ENCODE results near the gene KLHDC10.
A peak's percentile ranks its signal among the peaks of the same experiment; 100 is the strongest.
"Not testable (repeated sequence)": the region's sequence is repeated elsewhere in the genome, so short reads cannot be mapped to it uniquely, and the experiment has no call there.

KLHDC10 gene, protein sequence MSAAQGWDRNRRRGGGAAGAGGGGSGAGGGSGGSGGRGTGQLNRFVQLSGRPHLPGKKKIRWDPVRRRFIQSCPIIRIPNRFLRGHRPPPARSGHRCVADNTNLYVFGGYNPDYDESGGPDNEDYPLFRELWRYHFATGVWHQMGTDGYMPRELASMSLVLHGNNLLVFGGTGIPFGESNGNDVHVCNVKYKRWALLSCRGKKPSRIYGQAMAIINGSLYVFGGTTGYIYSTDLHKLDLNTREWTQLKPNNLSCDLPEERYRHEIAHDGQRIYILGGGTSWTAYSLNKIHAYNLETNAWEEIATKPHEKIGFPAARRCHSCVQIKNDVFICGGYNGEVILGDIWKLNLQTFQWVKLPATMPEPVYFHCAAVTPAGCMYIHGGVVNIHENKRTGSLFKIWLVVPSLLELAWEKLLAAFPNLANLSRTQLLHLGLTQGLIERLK

DNA sequence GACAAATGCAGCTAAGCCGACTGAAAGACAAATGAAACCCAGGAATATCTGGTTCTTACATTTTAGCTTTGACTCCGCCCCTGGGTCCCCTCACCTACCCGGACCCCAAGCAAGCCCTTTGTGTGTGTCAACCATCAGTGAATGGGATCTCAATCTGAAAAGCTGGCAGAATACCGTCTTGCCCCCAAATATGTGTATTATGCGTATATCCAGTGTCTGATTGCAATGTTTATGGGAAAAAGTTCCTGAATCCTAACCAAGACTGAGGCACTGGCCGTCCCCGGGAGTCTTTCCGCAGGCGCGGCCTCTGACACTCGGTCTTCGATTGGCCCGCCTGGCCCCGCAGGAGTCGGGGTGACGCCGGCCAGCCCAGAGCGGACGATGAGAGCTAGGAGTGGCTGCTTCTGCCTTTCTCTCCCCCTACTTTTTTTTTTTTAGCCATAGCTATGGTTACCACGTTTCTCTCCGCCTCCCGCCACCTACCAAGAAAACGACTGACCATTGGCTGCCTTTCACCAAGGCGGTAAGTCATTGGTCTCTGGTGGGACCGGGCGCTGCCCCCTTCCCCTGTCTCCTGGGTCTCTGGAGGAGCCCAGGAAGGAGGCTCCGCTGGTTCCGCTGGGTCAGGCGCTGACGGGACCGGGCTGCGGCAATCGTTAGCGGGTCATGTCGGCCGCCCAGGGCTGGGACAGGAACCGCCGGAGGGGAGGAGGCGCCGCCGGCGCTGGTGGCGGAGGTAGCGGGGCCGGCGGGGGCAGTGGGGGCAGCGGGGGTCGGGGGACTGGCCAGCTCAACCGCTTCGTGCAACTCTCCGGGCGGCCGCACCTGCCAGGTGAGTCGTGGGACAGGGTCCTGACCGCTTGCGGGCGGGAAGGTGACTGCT lies at the start of gene KLHDC10:
Gene KLHDC10 (plus strand): TSS at position 557 of the 883 bp plus-strand sequence. CDS start 110 bp downstream, at position 667.
- peak; percentile 91 for DNase-seq (ENCODE audit: low read depth, low spot score)

- no peak for DNase-seq (ENCODE audit: low read depth, low spot score)
Measured at GRCh38 chr7:130021105-130021834, 49.1 kb upstream of the KLHDC10 start.

GRCh38 chr7:130022115-130022514 lies 48.2 kb upstream of the KLHDC10 start:
- no peak for DNase-seq (ENCODE audit: low read depth, low spot score)

DNA sequence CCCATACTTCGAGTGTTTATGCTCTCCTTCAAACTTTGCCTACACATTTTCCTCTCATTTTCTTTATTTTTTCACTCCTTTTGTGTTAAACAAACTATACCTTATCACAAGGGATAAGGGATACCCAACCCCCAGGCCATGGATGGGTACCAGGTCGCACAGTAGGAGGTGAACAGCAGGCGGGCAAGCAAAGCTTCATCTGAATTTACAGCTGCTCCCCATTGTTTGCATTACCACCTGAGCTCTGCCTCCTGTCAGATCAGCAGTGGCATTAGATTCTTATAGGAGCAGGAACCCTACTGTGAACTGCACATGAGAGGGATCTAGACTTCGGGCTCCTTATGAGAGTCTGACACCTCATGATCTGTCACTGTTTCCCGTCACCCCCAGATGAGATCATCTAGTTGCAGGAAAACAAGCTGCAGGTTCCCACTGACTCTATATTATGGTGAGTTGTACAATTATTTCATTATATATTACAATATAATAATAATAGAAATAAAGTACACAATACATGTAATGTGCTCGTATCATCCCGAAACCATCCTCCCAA lies 47.6 kb upstream of the KLHDC10 start:
- DNase-seq (ENCODE audit: low read depth, low spot score) = no peak

GRCh38 chr7:130024390-130024789 lies 45.9 kb upstream of the KLHDC10 start:
- no peak for DNase-seq (ENCODE audit: low read depth, low spot score)

GRCh38 chr7:130032698-130033097 lies 37.6 kb upstream of the KLHDC10 start:
- no peak for DNase-seq (ENCODE audit: low read depth, low spot score)

- DNase-seq (ENCODE audit: low read depth, low spot score) = no peak
Measured at GRCh38 chr7:130037703-130038102, 32.6 kb upstream of the KLHDC10 start.

DNA sequence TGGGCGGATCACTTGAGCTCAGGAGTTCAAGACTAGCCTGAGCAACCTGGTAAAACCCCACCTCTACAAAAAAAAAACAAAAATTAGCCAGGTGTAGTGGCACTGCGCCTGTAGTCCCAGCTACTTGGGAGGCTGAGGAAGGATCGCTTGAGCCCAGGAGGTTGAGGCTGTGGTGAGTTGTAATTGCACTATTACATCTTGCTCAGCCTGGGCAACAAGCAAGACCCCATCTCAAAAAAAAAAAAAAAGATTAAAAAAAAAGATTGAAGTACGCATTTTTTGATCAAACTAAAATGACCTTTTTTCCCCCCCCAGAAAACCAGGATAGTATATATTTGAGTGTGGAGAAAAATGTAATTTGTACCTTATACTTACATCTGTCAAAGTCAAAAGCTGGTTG lies 29.8 kb upstream of the KLHDC10 start:
- DNase-seq (ENCODE audit: low read depth, low spot score) = no peak

- no peak for DNase-seq (ENCODE audit: low read depth, low spot score)
Measured at GRCh38 chr7:130047831-130048230, 22.5 kb upstream of the KLHDC10 start.

DNA sequence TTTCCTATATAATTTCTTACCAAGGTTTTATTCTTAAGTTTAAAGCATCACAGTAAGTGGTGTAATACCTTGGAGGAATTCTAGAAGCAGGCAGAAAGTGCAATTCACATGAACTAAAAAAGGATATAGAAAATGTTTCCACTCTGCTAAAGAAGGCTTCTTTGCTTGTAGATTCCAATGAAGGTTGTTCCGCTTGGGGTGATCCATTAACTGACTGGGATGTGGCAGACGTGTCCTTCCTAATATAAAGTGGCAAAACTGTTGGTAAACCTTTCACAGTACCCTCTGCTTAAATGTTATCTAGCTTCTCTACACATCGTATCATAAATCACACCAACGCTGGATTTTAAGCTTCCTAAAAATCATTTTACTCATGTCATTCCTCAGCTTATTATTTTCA lies 21.4 kb upstream of the KLHDC10 start:
- no peak for DNase-seq (ENCODE audit: low read depth, low spot score)

DNA sequence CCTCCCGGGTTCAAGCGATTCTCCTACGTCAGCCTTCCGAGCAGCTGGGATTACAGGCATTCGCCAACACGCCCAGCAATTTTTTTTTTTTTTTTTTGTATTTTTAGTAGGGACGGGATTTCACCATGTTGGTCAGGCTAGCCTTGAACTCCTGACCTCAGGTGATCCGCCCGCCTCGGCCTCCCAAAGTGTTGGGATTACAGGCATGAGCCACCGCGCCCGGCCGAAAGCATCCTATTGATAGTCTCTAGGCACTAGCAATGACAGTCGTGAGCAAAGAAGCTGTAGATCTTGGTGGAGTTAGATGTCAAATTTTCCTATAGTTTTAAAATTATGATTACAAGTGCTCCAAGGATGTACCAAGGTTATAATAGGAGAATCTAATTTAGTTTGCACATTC lies 18.1 kb upstream of the KLHDC10 start:
- not testable (repeated sequence) for DNase-seq (ENCODE audit: low read depth, low spot score)

- DNase-seq (ENCODE audit: low read depth, low spot score) = not testable (repeated sequence)
Measured at GRCh38 chr7:130055198-130055597, 15.1 kb upstream of the KLHDC10 start.

DNA sequence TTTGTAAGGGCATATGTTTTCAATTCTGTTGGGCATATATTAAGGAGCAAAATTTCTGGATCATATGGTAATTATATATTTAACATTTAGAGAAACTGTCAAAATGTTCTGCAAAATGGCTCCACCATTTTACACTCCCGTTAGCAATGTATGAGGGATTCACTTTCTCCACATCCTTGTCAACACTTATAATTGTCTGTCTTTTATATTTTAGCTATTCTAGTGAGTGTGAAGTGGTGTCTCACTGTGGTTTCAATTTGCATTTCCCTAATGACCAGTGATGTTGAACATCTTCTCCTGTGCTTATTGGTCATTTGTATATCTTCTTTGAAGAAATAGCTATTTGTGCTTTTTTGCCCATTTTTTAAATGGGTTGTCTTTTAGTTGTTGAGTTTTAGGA lies 8.1 kb upstream of the KLHDC10 start:
- no peak for DNase-seq (ENCODE audit: low read depth, low spot score)

- DNase-seq (ENCODE audit: low read depth, low spot score) = peak; percentile 36
Measured at GRCh38 chr7:130063036-130063435, 7.3 kb upstream of the KLHDC10 start.

DNA sequence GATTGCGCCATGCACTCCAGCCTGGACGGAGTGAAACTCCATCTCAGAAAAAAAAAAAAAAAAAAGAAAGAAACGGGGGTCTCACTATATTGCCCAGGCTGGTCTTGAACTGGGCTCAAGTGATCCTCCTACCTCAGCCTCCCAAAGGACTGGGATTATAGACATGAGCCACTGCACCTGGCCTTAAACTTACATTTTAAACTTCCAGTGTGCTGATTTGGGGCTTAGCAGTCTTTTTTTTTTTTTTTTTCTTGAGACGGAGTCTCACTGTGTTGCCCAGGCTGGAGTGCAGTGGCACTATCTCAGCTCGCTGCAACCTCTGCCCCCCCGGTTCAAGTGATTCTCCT lies 5.8 kb upstream of the KLHDC10 start:
- not testable (repeated sequence) for DNase-seq (ENCODE audit: low read depth, low spot score)

- no peak for DNase-seq (ENCODE audit: low read depth, low spot score)
Measured at GRCh38 chr7:130065500-130066152, 4.7 kb upstream of the KLHDC10 start.

DNA sequence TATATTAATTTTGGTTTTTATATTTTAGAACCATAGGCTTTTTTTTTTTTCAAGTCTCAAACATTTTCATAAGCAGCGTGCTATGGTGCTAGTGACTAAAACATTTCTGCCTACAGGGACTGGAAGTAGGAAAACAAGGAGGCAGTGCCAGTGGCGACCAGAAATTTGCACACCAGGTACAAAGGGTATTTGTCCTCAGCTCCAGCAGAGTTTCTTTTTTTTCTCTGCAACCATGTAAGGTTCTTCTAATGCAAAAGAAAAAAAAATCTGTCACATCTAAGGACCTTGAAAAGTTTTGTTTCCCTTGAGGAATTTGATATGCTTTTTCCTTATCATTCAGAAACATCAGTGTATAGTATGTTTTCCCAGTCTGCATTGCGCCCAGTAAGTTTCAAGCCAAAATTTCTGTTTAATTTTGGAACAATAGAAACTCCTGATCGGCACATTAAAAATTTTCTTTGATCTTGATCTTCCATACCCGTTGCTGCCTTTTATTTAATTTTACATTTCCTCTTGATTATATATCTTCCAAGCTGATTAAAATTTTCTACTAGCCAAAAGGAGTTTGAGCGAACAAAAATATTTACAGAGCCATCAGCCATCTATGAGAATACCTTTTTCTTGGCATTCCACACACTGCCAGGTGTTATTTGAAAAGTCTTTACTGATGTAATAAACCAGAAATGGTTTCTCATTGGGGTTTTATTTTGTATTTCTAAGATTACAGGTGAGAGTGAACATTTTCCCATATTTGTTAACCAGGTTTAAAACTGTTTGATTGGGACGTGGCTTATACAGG lies 956 bp upstream of the KLHDC10 start:
- no peak for DNase-seq (ENCODE audit: low read depth, low spot score)

GRCh38 chr7:130070861-130071622 lies 708 bp downstream of the KLHDC10 start:
- no peak for DNase-seq (ENCODE audit: low read depth, low spot score)

Measured in activated CD4-positive, CD25-positive, alpha-beta regulatory T cell treated with anti-CD3 and anti-CD28 coated beads, Interleukin-2, amount 50 U/mL, for 16 hours (primary cell).